ENCODE results near the gene PYGO2.

The PYGO2 gene

GRCh38 chr1:154974102-154974807, 12.7 kb upstream of the PYGO2 start, which contains the start of gene CKS1B:
TSS of gene CKS1B (plus strand) at chr1:154974681. CDS start at chr1:154974746, 65 bp downstream.
- Mint-ChIP-seq H3K4me3 (no peak within 1 kb of the TSS), H3K27ac (no peak within 1 kb of the TSS), H3K9me3 (no peaks in the 10 kb centered on the region), H3K4me1 (peaks cover 39% of the 10 kb centered on the region), H3K27me3 (no peaks in the 10 kb centered on the region)
- DNase-seq (peak; percentile 95 to 98), ATAC-seq (peak; percentile 89)

- DNase-seq (peak; percentile 93 to 95), ATAC-seq (peak; percentile 34)
- peaks cover 46% of the 10 kb centered on the region for H3K4me1 Mint-ChIP-seq
- no peaks in the 10 kb centered on the region for H3K9me3 Mint-ChIP-seq
- H3K27ac Mint-ChIP-seq: no peak overlapping the region
- H3K4me3 Mint-ChIP-seq: no peak overlapping the region
- H3K27me3 Mint-ChIP-seq: no peaks in the 10 kb centered on the region
These were observed 11.9 kb upstream of the PYGO2 start for GRCh38 chr1:154973344-154974101.

GRCh38 chr1:154972517-154973343, 11.1 kb upstream of the PYGO2 start:
- Mint-ChIP-seq H3K27ac (peak overlapping the region in 1 of 2 donors; percentile 71), H3K4me1 (peaks cover 49% of the 10 kb centered on the region)
- DNase-seq: no peak

GRCh38 chr1:154972213-154972516, 10.6 kb upstream of the PYGO2 start:
- H3K27me3 Mint-ChIP-seq: no peaks in the 10 kb centered on the region
- H3K4me1 Mint-ChIP-seq: peaks cover 49% of the 10 kb centered on the region
- H3K27ac Mint-ChIP-seq: peak overlapping the region in 1 of 2 donors; percentile 71
- no peak overlapping the region for H3K4me3 Mint-ChIP-seq
- ATAC-seq (no peak), DNase-seq (no peak)
- no peaks in the 10 kb centered on the region for H3K9me3 Mint-ChIP-seq

More at GRCh38 chr1:154972517-154973343, 11.1 kb upstream of the PYGO2 start:
- Mint-ChIP-seq H3K4me3 (no peak overlapping the region), H3K27me3 (no peaks in the 10 kb centered on the region), H3K9me3 (no peaks in the 10 kb centered on the region)
- ATAC-seq: no peak

GRCh38 chr1:154971341-154971998, 9.9 kb upstream of the PYGO2 start:
- Mint-ChIP-seq H3K27ac (no peak overlapping the region), H3K9me3 (no peaks in the 10 kb centered on the region), H3K4me3 (peak overlapping the region; percentile 5 to 52), H3K4me1 (peaks cover 49% of the 10 kb centered on the region), H3K27me3 (no peaks in the 10 kb centered on the region)
- ATAC-seq (no peak), DNase-seq (no peak)

GRCh38 chr1:154970631-154971340, 9.2 kb upstream of the PYGO2 start, which contains the start of gene SHC1:
TSS of gene SHC1 (minus strand) at chr1:154970747. CDS start at chr1:154970526, 221 bp downstream.
- H3K4me1 Mint-ChIP-seq: peaks cover 49% of the 10 kb centered on the region
- H3K27ac Mint-ChIP-seq: peak within 1 kb of the TSS; percentile 55 to 81
- peak within 1 kb of the TSS; percentile 52 to 53 for H3K4me3 Mint-ChIP-seq
- H3K27me3 Mint-ChIP-seq: no peaks in the 10 kb centered on the region
- H3K9me3 Mint-ChIP-seq: no peaks in the 10 kb centered on the region
- DNase-seq (no peak), ATAC-seq (no peak)

GRCh38 chr1:154969860-154970452, 8.4 kb upstream of the PYGO2 start:
- H3K27me3 Mint-ChIP-seq: no peaks in the 10 kb centered on the region
- no peak overlapping the region for H3K4me3 Mint-ChIP-seq
- H3K4me1 Mint-ChIP-seq: peaks cover 58% of the 10 kb centered on the region
- no peak for DNase-seq
- peak overlapping the region in 1 of 2 donors; percentile 55 for H3K27ac Mint-ChIP-seq
- H3K9me3 Mint-ChIP-seq: no peaks in the 10 kb centered on the region
- no peak for ATAC-seq

GRCh38 chr1:154969246-154969645, 7.7 kb upstream of the PYGO2 start:
- H3K4me1 Mint-ChIP-seq: peaks cover 58% of the 10 kb centered on the region
- no peak for ATAC-seq

GRCh38 chr1:154968731-154969130, 7.1 kb upstream of the PYGO2 start:
- DNase-seq (no peak), ATAC-seq (no peak)
- no peaks in the 10 kb centered on the region for H3K9me3 Mint-ChIP-seq
- H3K4me3 Mint-ChIP-seq: no peak overlapping the region
- peak overlapping the region; percentile 81 to 94 for H3K27ac Mint-ChIP-seq
- H3K4me1 Mint-ChIP-seq: peaks cover 63% of the 10 kb centered on the region
- no peaks in the 10 kb centered on the region for H3K27me3 Mint-ChIP-seq

More at GRCh38 chr1:154969246-154969645, 7.7 kb upstream of the PYGO2 start:
- H3K27ac Mint-ChIP-seq: peak overlapping the region; percentile 81 to 94
- no peaks in the 10 kb centered on the region for H3K9me3 Mint-ChIP-seq
- H3K4me3 Mint-ChIP-seq: no peak overlapping the region
- H3K27me3 Mint-ChIP-seq: no peaks in the 10 kb centered on the region
- DNase-seq: no peak

- DNase-seq (no peak), ATAC-seq (no peak)
- Mint-ChIP-seq H3K4me3 (no peak overlapping the region), H3K4me1 (peaks cover 68% of the 10 kb centered on the region), H3K9me3 (no peaks in the 10 kb centered on the region), H3K27ac (peak overlapping the region in 1 of 2 donors; percentile 82), H3K27me3 (no peaks in the 10 kb centered on the region)
These were observed 5.9 kb upstream of the PYGO2 start for GRCh38 chr1:154967331-154967950.

- Mint-ChIP-seq H3K9me3 (no peaks in the 10 kb centered on the region), H3K4me3 (no peak overlapping the region), H3K27me3 (no peaks in the 10 kb centered on the region), H3K4me1 (peaks cover 58% of the 10 kb centered on the region), H3K27ac (peak overlapping the region in 1 of 2 donors; percentile 57)
- ATAC-seq (no peak), DNase-seq (no peak)
These were observed 4.5 kb upstream of the PYGO2 start for GRCh38 chr1:154966111-154966510.

- ATAC-seq: no peak
- no peak overlapping the region for H3K4me3 Mint-ChIP-seq
- H3K27me3 Mint-ChIP-seq: no peaks in the 10 kb centered on the region
- H3K9me3 Mint-ChIP-seq: no peaks in the 10 kb centered on the region
- no peak overlapping the region for H3K27ac Mint-ChIP-seq
- peaks cover 58% of the 10 kb centered on the region for H3K4me1 Mint-ChIP-seq
- no peak for DNase-seq
These were observed 2.8 kb upstream of the PYGO2 start for GRCh38 chr1:154964359-154964758.

- H3K4me1 Mint-ChIP-seq: peaks cover 58% of the 10 kb centered on the region
- ATAC-seq: no peak
These were observed 2.1 kb upstream of the PYGO2 start for GRCh38 chr1:154963643-154964042.

More at GRCh38 chr1:154963643-154964042, 2.1 kb upstream of the PYGO2 start:
- no peak for DNase-seq
- Mint-ChIP-seq H3K4me3 (peak overlapping the region in 1 of 2 donors; percentile 9), H3K27ac (peak overlapping the region in 1 of 2 donors; percentile 55), H3K27me3 (no peaks in the 10 kb centered on the region), H3K9me3 (no peaks in the 10 kb centered on the region)

All from stimulated activated naive CD8-positive, alpha-beta T cell treated with anti-CD3 and anti-CD28 coated beads, Interleukin-15, amount 100 ng/mL, for 72 hours (primary cell).